NT2/D1 (cell line): ENCODE measurements around the gene CNTN2.

ENCODE experiments used
- SUZ12 ChIP-seq: IDR thresholded peaks from 2 replicates; pipeline ENCODE4 v1.6.1; 2011; ENCODE audit not compliant: insufficient read length, insufficient read depth; ENCODE audit errors: extremely low read depth
- YY1 ChIP-seq: IDR thresholded peaks from 2 replicates; pipeline ENCODE4 v1.6.1; 2011; ENCODE audit not compliant: insufficient read length, insufficient read depth
- ZNF274 ChIP-seq: IDR thresholded peaks from 2 replicates; pipeline ENCODE4 v1.6.1; 2011; ENCODE audit warnings: mild to moderate bottlenecking, low read depth, low read length

DNA sequence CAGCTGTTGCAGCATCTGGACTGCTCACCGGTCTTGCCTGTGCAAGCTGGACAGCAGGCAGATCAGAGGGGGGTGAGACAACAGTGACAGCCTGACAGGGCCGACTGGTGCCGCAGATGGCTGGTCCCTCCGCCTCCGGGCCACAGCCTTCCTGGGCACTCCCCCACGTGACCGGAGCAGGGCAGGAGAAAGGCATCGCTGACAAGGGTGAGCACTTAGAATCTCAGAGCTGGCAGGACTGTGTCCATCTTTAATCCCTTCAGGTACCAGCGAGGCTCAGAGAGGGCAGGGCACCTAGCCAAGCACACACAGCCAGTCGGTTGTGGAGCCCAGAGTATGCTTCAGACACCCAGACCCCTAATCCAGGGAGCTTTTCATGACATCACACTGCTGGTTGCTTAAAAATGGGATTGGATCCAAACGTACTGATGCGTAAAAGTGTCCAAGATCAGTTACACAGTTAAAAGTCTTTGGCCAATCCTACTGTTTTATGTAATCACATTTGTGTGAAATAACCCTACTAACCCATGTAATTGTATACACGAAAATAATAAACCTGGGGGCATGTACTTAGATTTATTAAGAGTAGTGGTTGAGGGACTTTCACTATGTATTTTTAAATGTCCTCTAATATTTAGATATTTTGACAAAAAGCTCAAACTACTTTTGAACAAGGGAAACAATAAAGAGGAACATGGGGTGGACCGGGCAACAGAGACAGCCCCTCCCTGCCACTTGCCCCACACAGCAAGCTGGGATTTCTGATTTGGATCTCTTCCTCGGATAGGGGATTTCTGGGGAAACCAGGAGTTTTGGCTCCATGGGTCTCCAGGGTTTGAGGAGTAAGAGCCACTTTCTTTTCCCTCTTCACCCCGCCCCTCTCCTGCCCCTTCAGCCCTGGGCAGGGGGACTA lies 758 bp upstream of the CNTN2 start:
- TF ChIP-seq ZNF274 (no peak), SUZ12 (no peak), YY1 (no peak)
